GM12878 (cell line): ENCODE measurements around the gene CXCR6. TPM values are rescaled to one million over a fixed set of nuclear protein-coding genes. Genes with fewer than 3 reads are reported as not detected.
A peak's percentile ranks its signal among the peaks of the same experiment; 100 is the strongest.

Source experiments
- ATAC-seq: fragments of 200-7000 bp; cut with Tn5 transposase; 3 replicates; pipeline ENCODE4 v1.9.1; 2020; ENCODE audit warnings: mild to moderate bottlenecking, moderate library complexity
- BruUV-seq: library from RNA; stranded (reverse); fragments of 400-500 nt; replicated peaks from 2 replicates; lab custom pipeline; 2021; lab: Mats Ljungman, UMichigan
- CTCF ChIA-PET: fragments of 300-600 bp; sonication (Branson Sonifier 250); formaldehyde crosslinking; extraction: SDS; loops from one replicate; lab custom pipeline; 2021; ENCODE audit warnings: inconsistent platforms; lab: Yijun Ruan, JAX
- POLR2A ChIA-PET: fragments of 350-600 bp; formaldehyde crosslinking; extraction: SDS; loops from one replicate; lab custom pipeline; 2021; ENCODE audit warnings: inconsistent platforms; lab: Charles Lee
- RAD21 ChIA-PET: fragments of 300-600 bp; sonication (Branson Sonifier 250); formaldehyde crosslinking; loops from one replicate; lab custom pipeline; 2023; ENCODE audit warnings: antibody characterized with exemption; ENCODE audit not compliant: unreplicated experiment; lab: Charles Lee
- SMC1A ChIA-PET: fragments of 300-600 bp; sonication (Branson Sonifier 250); formaldehyde crosslinking; loops from one replicate; lab custom pipeline; 2023; ENCODE audit not compliant: unreplicated experiment, uncharacterized antibody; lab: Charles Lee
- DNase-seq: peaks from one replicate; pipeline ENCODE4 v3.0.0-alpha.2; 2011; ENCODE audit warnings: low read depth, low spot score
- FAIRE-seq: peaks from 3 replicates; lab custom pipeline; 2011; peaks lifted over from hg19 to GRCh38; lab: Jason Lieb, UNC
- H2AFZ ChIP-seq: 2 replicates; pipeline ENCODE4 v1.6.0; 2011; ENCODE audit warnings: low read depth, low read length, control low read depth; ENCODE audit not compliant: control insufficient read depth
- H3K27ac ChIP-seq: 2 replicates; pipeline ENCODE4 v1.5.1; 2011; ENCODE audit warnings: control low read depth; ENCODE audit not compliant: control insufficient read depth, insufficient read depth
- H3K27me3 ChIP-seq, 2 experiments: replicated peaks in 1 of 2; 2 replicates each; pipeline versions ENCODE4 v1.6.0 to v1.6.1; 2011; ENCODE audit warnings: low read length in 1 of 2; ENCODE audit not compliant: control insufficient read depth in 2 of 2, insufficient read depth in 2 of 2
- H3K36me3 ChIP-seq, 2 experiments: 2 replicates each; pipeline ENCODE4 v1.5.1; 2011; ENCODE audit warnings: low read length in 1 of 2; ENCODE audit not compliant: control insufficient read depth in 2 of 2, insufficient read depth in 2 of 2
- H3K4me1 ChIP-seq: 2 replicates; pipeline ENCODE4 v1.6.1; 2011; ENCODE audit warnings: mild to moderate bottlenecking, low read length, moderate library complexity, mixed read lengths; ENCODE audit not compliant: control insufficient read depth, insufficient read depth
- H3K4me2 ChIP-seq: 2 replicates; pipeline ENCODE4 v1.6.0; 2011; ENCODE audit warnings: control low read depth; ENCODE audit not compliant: control insufficient read depth, insufficient read depth
- H3K4me3 ChIP-seq: fragments of 200-600 bp; sonication (generic); 2 replicates; pipeline ENCODE4 v1.5.1; 2016
- H3K79me2 ChIP-seq: 2 replicates; pipeline ENCODE4 v1.6.0; 2011; ENCODE audit warnings: low read length; ENCODE audit not compliant: control insufficient read depth, insufficient read depth
- H3K9ac ChIP-seq: 2 replicates; pipeline ENCODE4 v1.8.0; 2011; ENCODE audit warnings: low read length, control low read depth, mixed read lengths; ENCODE audit not compliant: control insufficient read depth, insufficient read depth
- H3K9me3 ChIP-seq: replicated peaks from 3 replicates; pipeline ENCODE4 v1.5.1; 2011; ENCODE audit warnings: mild to moderate bottlenecking, low read length; ENCODE audit not compliant: control insufficient read depth, insufficient read depth
- H4K20me1 ChIP-seq: 2 replicates; pipeline ENCODE4 v1.6.0; 2011; ENCODE audit not compliant: control insufficient read depth, insufficient read depth
- BRCA1 ChIP-seq: IDR thresholded peaks from 2 replicates; pipeline ENCODE4 v1.6.1; 2011; ENCODE audit warnings: low read depth, low read length, improper control_type of control experiment
- E2F4 ChIP-seq: IDR thresholded peaks from 2 replicates; pipeline ENCODE4 v1.6.1; 2012; ENCODE audit warnings: low read depth, low read length, improper control_type of control experiment
- EED ChIP-seq: sonication (generic); IDR thresholded peaks from 2 replicates; pipeline ENCODE4 v1.6.1; 2016; ENCODE audit warnings: antibody characterized with exemption, low read depth
- EP300 ChIP-seq, 2 experiments: fragments of 150-350 bp in 1 of 2; IDR thresholded peaks; 2 replicates each; pipeline ENCODE4 v1.6.1; 2011 to 2012; ENCODE audit warnings: low read depth in 2 of 2, low read length in 2 of 2, borderline replicate concordance in 1 of 2, improper control_type of control experiment in 1 of 2, inconsistent platforms in 1 of 2; ENCODE audit not compliant: control insufficient read depth in 1 of 2
- NFXL1 ChIP-seq: fragments of 450-650 bp; IDR thresholded peaks from 2 replicates; pipeline ENCODE4 v1.6.1; 2017; ENCODE audit warnings: antibody characterized with exemption, mild to moderate bottlenecking, borderline replicate concordance
- RAD21 ChIP-seq: IDR thresholded peaks from 2 replicates; pipeline ENCODE4 v1.6.1; 2011; ENCODE audit warnings: mild to moderate bottlenecking, low read depth, low read length, moderate library complexity; ENCODE audit not compliant: insufficient read depth
- RFX5 ChIP-seq: IDR thresholded peaks from 2 replicates; pipeline ENCODE4 v1.6.1; 2011; ENCODE audit warnings: low read depth, low read length, improper control_type of control experiment
- SIN3A ChIP-seq: IDR thresholded peaks from 2 replicates; pipeline ENCODE4 v1.6.1; 2012; ENCODE audit warnings: low read depth, low read length, improper control_type of control experiment
- SMAD5 ChIP-seq: IDR thresholded peaks from 2 replicates; pipeline ENCODE4 v1.6.1; 2016; ENCODE audit warnings: antibody characterized with exemption, low read depth
- SUZ12 ChIP-seq: fragments of 200-600 bp; sonication (generic); IDR thresholded peaks from one replicate; pipeline ENCODE4 v1.6.1; 2018; ENCODE audit warnings: antibody characterized with exemption, mild to moderate bottlenecking; ENCODE audit not compliant: unreplicated experiment
- WRNIP1 ChIP-seq: IDR thresholded peaks from 2 replicates; pipeline ENCODE4 v1.6.1; 2011; ENCODE audit warnings: low read depth, low read length, improper control_type of control experiment, borderline replicate concordance
- ZNF384 ChIP-seq: IDR thresholded peaks from 2 replicates; pipeline ENCODE4 v1.6.1; 2012; ENCODE audit warnings: low read depth, mild to moderate bottlenecking, low read length, improper control_type of control experiment, borderline replicate concordance
- WGBS: methylation state at CpG from one replicate; pipeline ENCODE4 v1.1.6; 2016; ENCODE audit warnings: low lambda C conversion rate; ENCODE audit not compliant: insufficient replicate concordance, insufficient coverage; ENCODE audit errors: missing lambda C conversion rate; 5-methylcytosine and 5-hydroxymethylcytosine counted together
- in situ Hi-C: fragments of 300-500 bp; cut with MboI; formaldehyde crosslinking; loops from 9 replicates; pipeline ENCODE4 v1.14.3; 2018; ENCODE audit warnings: mixed read lengths
- intact Hi-C: fragments of 100-400 bp; cut with micrococcal nuclease; formaldehyde crosslinking; loops from one replicate; pipeline ENCODE4 v1.14.2; 2022; ENCODE audit not compliant: unreplicated experiment
- polyA plus RNA-seq, 11 experiments: library from polyadenylated mRNA; depleted of rRNA in 4 of 11; unstranded in 6 of 11; stranded (reverse) in 5 of 11; fragments of >200 nt; fragmentation: Nextera tagmentation in 4 of 11; fragmentation: Illumina TruSeq in 1 of 11; extraction: Ambion mirVana in 4 of 11; extraction: Trizol in 1 of 11; gene quantifications; 1 replicate in 1 of 11; 2 replicates in 10 of 11; pipeline versions ENCODE4 v1.2.1 to v1.2.3, GENCODE V29; 2011 to 2016; ENCODE audit warnings: inconsistent platforms in 2 of 11, missing spikeins in 2 of 11, low read depth in 1 of 11
- total RNA-seq, 4 experiments: library from RNA; depleted of rRNA in 3 of 4; stranded (reverse); fragments of >200 nt in 3 of 4; fragmentation: Illumina TruSeq in 1 of 4; extraction: Trizol in 1 of 4; gene quantifications; 2 replicates each; pipeline versions ENCODE4 v1.2.1 to v1.2.3, GENCODE V29; 2013 to 2021
- TF ChIP-seq, protein P1 (sequence below): fragments of 450-650 bp; IDR thresholded peaks from 2 replicates; pipeline ENCODE4 v1.6.1; 2016; ENCODE audit warnings: mild to moderate bottlenecking, moderate library complexity, borderline replicate concordance
- TF ChIP-seq, protein P2 (sequence below): IDR thresholded peaks from 2 replicates; pipeline ENCODE4 v1.6.1; 2011; ENCODE audit warnings: low read depth, mild to moderate bottlenecking, low read length, moderate library complexity, borderline replicate concordance; ENCODE audit errors: extremely low read depth

Gene CXCR6
- total and polyA plus RNA-seq, 10 of the 15 experiments (the other 5 are each of a cell fraction or from before 2014, with no cell fraction given) = 0.04 to 0.20 (median 0.12) TPM; not detected in 5

- RAD21 ChIA-PET = interaction anchor here (1.0 to 11.1 kb wide), 17 partner anchors 12 to 156 kb away, joined by 3 to 229 read pairs (median 6); partner anchors contain the start of genes CCR9 and LZTFL1
- Histone ChIP-seq H3K36me3 (peaks cover 0 to 8% of the 10 kb centered on the region in 2 experiments; a peak in 3 of 4 replicates), H3K9me3 (peaks cover 18% of the 10 kb centered on the region; the same call in 2 of the 3 replicates), H3K79me2 (no peaks in the 10 kb centered on the region), H2AFZ (no peak overlapping the region), H3K4me1 (peaks cover 13% of the 10 kb centered on the region), H3K27ac (no peak overlapping the region), H3K9ac (no peak overlapping the region), H3K4me2 (no peak overlapping the region), H4K20me1 (no peaks in the 10 kb centered on the region), H3K27me3 (peaks cover 0 to 2% of the 10 kb centered on the region in 2 experiments; a peak in 1 of 4 replicates), H3K4me3 (no peak overlapping the region)
- CTCF ChIA-PET = interaction anchor here (0.7 to 8.5 kb wide), 12 partner anchors 15 to 249 kb away, joined by 3 to 67 read pairs (median 4); no protein-coding TSS in a partner anchor
- DNase-seq (no peak), FAIRE-seq (no peak), ATAC-seq (peak; percentile 59)
- SMC1A ChIA-PET = interaction anchor here (1.1 to 11.8 kb wide), 13 partner anchors 8 to 156 kb away, joined by 3 to 199 read pairs (median 35); partner anchors contain the start of genes CCR9 and LZTFL1
- in situ Hi-C loops = no loop called here
- BruUV-seq = no TSS peak
- intact Hi-C loops = no loop called here
- WGBS = 66% methylated on average over 6 of the region's 6 CpGs
- POLR2A ChIA-PET = interaction anchor here (0.7 to 6.4 kb wide), 13 partner anchors 11 to 220 kb away, joined by 3 to 41 read pairs (median 6); partner anchors contain the start of gene SACM1L
- no peak for TF ChIP-seq SIN3A
- no peak for TF ChIP-seq ZNF384
- no peak for TF ChIP-seq E2F4
- no peak for TF ChIP-seq WRNIP1
- no peak for TF ChIP-seq SUZ12
- TF ChIP-seq EED = peak; percentile 85
- TF ChIP-seq SMAD5 = no peak
- no peak for TF ChIP-seq BRCA1
- TF ChIP-seq, protein P1, sequence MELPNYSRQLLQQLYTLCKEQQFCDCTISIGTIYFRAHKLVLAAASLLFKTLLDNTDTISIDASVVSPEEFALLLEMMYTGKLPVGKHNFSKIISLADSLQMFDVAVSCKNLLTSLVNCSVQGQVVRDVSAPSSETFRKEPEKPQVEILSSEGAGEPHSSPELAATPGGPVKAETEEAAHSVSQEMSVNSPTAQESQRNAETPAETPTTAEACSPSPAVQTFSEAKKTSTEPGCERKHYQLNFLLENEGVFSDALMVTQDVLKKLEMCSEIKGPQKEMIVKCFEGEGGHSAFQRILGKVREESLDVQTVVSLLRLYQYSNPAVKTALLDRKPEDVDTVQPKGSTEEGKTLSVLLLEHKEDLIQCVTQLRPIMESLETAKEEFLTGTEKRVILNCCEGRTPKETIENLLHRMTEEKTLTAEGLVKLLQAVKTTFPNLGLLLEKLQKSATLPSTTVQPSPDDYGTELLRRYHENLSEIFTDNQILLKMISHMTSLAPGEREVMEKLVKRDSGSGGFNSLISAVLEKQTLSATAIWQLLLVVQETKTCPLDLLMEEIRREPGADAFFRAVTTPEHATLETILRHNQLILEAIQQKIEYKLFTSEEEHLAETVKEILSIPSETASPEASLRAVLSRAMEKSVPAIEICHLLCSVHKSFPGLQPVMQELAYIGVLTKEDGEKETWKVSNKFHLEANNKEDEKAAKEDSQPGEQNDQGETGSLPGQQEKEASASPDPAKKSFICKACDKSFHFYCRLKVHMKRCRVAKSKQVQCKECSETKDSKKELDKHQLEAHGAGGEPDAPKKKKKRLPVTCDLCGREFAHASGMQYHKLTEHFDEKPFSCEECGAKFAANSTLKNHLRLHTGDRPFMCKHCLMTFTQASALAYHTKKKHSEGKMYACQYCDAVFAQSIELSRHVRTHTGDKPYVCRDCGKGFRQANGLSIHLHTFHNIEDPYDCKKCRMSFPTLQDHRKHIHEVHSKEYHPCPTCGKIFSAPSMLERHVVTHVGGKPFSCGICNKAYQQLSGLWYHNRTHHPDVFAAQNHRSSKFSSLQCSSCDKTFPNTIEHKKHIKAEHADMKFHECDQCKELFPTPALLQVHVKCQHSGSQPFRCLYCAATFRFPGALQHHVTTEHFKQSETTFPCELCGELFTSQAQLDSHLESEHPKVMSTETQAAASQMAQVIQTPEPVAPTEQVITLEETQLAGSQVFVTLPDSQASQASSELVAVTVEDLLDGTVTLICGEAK = no peak
- TF ChIP-seq RFX5 = no peak
- no peak for TF ChIP-seq RAD21
- TF ChIP-seq, protein P2, sequence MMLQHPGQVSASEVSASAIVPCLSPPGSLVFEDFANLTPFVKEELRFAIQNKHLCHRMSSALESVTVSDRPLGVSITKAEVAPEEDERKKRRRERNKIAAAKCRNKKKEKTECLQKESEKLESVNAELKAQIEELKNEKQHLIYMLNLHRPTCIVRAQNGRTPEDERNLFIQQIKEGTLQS = no peak
- no peak for TF ChIP-seq EP300 (IDR thresholded peaks at IDR 0.05; ENCODE audit: borderline replicate concordance in 1 of 2, control insufficient read depth in 1 of 2, low read depth in 2 of 2, low read length in 2 of 2)
- TF ChIP-seq NFXL1 = no peak
Observed at GRCh38 chr3:45909542-45909941, 33.7 kb upstream of the CXCR6 start.
